RPMI8226 (cell line): ENCODE results near the gene TMEM247.

Source experiments
- DNase-seq: peaks from one replicate; pipeline ENCODE4 v3.0.0-alpha.2; 2015

TMEM247 gene

GRCh38 chr2:46490521-46491141, 11.3 kb downstream of the TMEM247 start:
- peak; percentile 81 for DNase-seq

GRCh38 chr2:46492301-46492700, 12.9 kb downstream of the TMEM247 start:
- DNase-seq = no peak

- DNase-seq = no peak
These were observed 14.0 kb downstream of the TMEM247 start for GRCh38 chr2:46493241-46493970.

GRCh38 chr2:46493971-46494250, 14.5 kb downstream of the TMEM247 start:
- DNase-seq = no peak

GRCh38 chr2:46494596-46494995, 15.2 kb downstream of the TMEM247 start:
- no peak for DNase-seq

- DNase-seq = no peak
These were observed 16.1 kb downstream of the TMEM247 start for GRCh38 chr2:46495231-46496030.

- no peak for DNase-seq
These were observed 18.4 kb downstream of the TMEM247 start for GRCh38 chr2:46497766-46498165.

GRCh38 chr2:46498681-46499080, 19.3 kb downstream of the TMEM247 start:
- DNase-seq = no peak

GRCh38 chr2:46499392-46499785, 20.0 kb downstream of the TMEM247 start:
- DNase-seq = no peak

- DNase-seq = no peak
These were observed 21.4 kb downstream of the TMEM247 start for GRCh38 chr2:46500801-46501200.

GRCh38 chr2:46502291-46502885, 23.0 kb downstream of the TMEM247 start:
- no peak for DNase-seq

- no peak for DNase-seq
These were observed 24.3 kb downstream of the TMEM247 start for GRCh38 chr2:46503686-46504085.

GRCh38 chr2:46504221-46504620, 24.9 kb downstream of the TMEM247 start:
- DNase-seq = no peak

GRCh38 chr2:46504685-46505471, 25.5 kb downstream of the TMEM247 start:
- DNase-seq = no peak

- no peak for DNase-seq
These were observed 26.1 kb downstream of the TMEM247 start for GRCh38 chr2:46505472-46505783.

- DNase-seq = no peak
These were observed 26.9 kb downstream of the TMEM247 start for GRCh38 chr2:46506131-46506706.

GRCh38 chr2:46508312-46508711, 28.9 kb downstream of the TMEM247 start:
- DNase-seq = no peak

- no peak for DNase-seq
These were observed 29.4 kb downstream of the TMEM247 start for GRCh38 chr2:46508759-46509158.

- no peak for DNase-seq
These were observed 30.4 kb downstream of the TMEM247 start for GRCh38 chr2:46509804-46510203.

- no peak for DNase-seq
These were observed 31.3 kb downstream of the TMEM247 start for GRCh38 chr2:46510598-46511177.

- DNase-seq = no peak
These were observed 32.8 kb downstream of the TMEM247 start for GRCh38 chr2:46512185-46512584.

- no peak for DNase-seq
These were observed 35.4 kb downstream of the TMEM247 start for GRCh38 chr2:46514738-46515137.
